GM12801 (cell line): ENCODE results near the gene PPP4R3B.

ENCODE experiments used
- CTCF ChIP-seq: IDR thresholded peaks from one replicate; pipeline ENCODE4 v1.5.1; 2011; ENCODE audit warnings: control low read depth; ENCODE audit not compliant: insufficient read length; ENCODE audit errors: extremely low read depth

Gene PPP4R3B

GRCh38 chr2:55524884-55525437 lies 92.5 kb downstream of the PPP4R3B start:
- TF ChIP-seq CTCF: no peak

GRCh38 chr2:55519938-55520885 lies 97.2 kb downstream of the PPP4R3B start:
- no peak for TF ChIP-seq CTCF

- TF ChIP-seq CTCF: no peak
Observed at GRCh38 chr2:55518841-55519165, 98.6 kb downstream of the PPP4R3B start.

- TF ChIP-seq CTCF: no peak
Observed at GRCh38 chr2:55511508-55512124, 105.8 kb downstream of the PPP4R3B start.

GRCh38 chr2:55502590-55503141 lies 114.8 kb downstream of the PPP4R3B start:
- no peak for TF ChIP-seq CTCF

GRCh38 chr2:55500025-55500424 lies 117.4 kb downstream of the PPP4R3B start:
- no peak for TF ChIP-seq CTCF

- TF ChIP-seq CTCF: no peak
Observed at GRCh38 chr2:55498582-55498981, 118.8 kb downstream of the PPP4R3B start.
